Transverse colon (tissue), 4 donors: ENCODE data around the gene RALGPS1. TPM values are rescaled to one million over a fixed set of nuclear protein-coding genes. Genes with fewer than 3 reads are reported as not detected.

Experiments used
- DNase-seq: peaks from one replicate; pipeline ENCODE4 v3.0.0-alpha.2; 2019
- H3K27ac ChIP-seq, 4 donors: fragments of 200-600 bp; sonication (generic); 2 replicates each; pipeline ENCODE4 v1.5.1; 2016 to 2018; ENCODE audit warnings: inconsistent platforms in 4 of 4
- H3K27me3 ChIP-seq: fragments of 200-600 bp; sonication (generic); 2 replicates; pipeline ENCODE4 v1.5.1; 2017; ENCODE audit warnings: inconsistent platforms
- H3K36me3 ChIP-seq, 4 donors: fragments of 200-600 bp; sonication (generic); 2 replicates each; pipeline ENCODE4 v1.5.1; 2017 to 2019; ENCODE audit warnings: inconsistent platforms in 4 of 4
- H3K4me1 ChIP-seq, 4 donors: fragments of 200-600 bp; sonication (generic); 2 replicates each; pipeline ENCODE4 v1.5.1; 2017 to 2020; ENCODE audit warnings: inconsistent platforms in 4 of 4
- H3K4me3 ChIP-seq, 4 donors: fragments of 200-600 bp; sonication (generic); 1 replicate in 1 of 4; 2 replicates in 3 of 4; pipeline versions ENCODE4 v1.5.1 to v1.6.1; 2017 to 2019; ENCODE audit warnings: inconsistent platforms in 4 of 4
- H3K9me3 ChIP-seq, 2 donors: fragments of 200-600 bp; sonication (generic); 2 replicates each; pipeline ENCODE4 v1.5.1; 2017 to 2019; ENCODE audit warnings: inconsistent platforms in 2 of 2
- EP300 ChIP-seq: sonication (generic); formaldehyde crosslinking; IDR thresholded peaks from one replicate; pipeline ENCODE4 v1.6.1; 2017; ENCODE audit warnings: antibody characterized with exemption, low read depth
- POLR2A ChIP-seq: fragments of 450-650 bp; IDR thresholded peaks from one replicate; pipeline ENCODE4 v1.6.1; 2016; ENCODE audit warnings: antibody characterized with exemption, mild to moderate bottlenecking, moderate library complexity
- POLR2AphosphoS5 ChIP-seq, 3 donors: sonication (generic); formaldehyde crosslinking; IDR thresholded peaks; one replicate each; pipeline ENCODE4 v1.6.1; 2016; ENCODE audit warnings: antibody characterized with exemption in 3 of 3
- WGBS, 2 donors: methylation state at CpG; one replicate each; pipeline ENCODE4 v1.1.5; 2018; ENCODE audit warnings: low coverage in 1 of 2; 5-methylcytosine and 5-hydroxymethylcytosine counted together
- in situ Hi-C, 4 donors: fragments of 200-750 bp; cut with MboI; loops; one replicate each; pipeline versions ENCODE4 v1.15.0 to v1.15.1; 2017; ENCODE audit warnings: low sequenced_read_pairs in 3 of 4, low pct_ligation_motif_present in 1 of 4, low pct_unique_long_range_greater_than_20kb in 1 of 4
- intact Hi-C: fragments of 100-400 bp; cut with DNase I; formaldehyde crosslinking; loops from one replicate; pipeline ENCODE4 v1.15.1; 2023; ENCODE audit warnings: low total_unique reads
- total RNA-seq, 4 donors: library from RNA; depleted of rRNA; stranded (reverse); fragments of >200 nt; gene quantifications; one replicate each; pipeline ENCODE4 v1.1.0, GENCODE V29; 2016
- TF ChIP-seq, protein P1 (sequence below), 5 experiments: fragments of 200-600 bp in 3 of 5; fragments of 450-650 bp in 2 of 5; sonication (generic) in 3 of 5; IDR thresholded peaks; 1 replicate in 2 of 5; 2 replicates in 3 of 5; pipeline ENCODE4 v1.5.1; 2016 to 2017; ENCODE audit warnings: antibody characterized with exemption in 5 of 5, inconsistent platforms in 3 of 5, mild to moderate bottlenecking in 2 of 5, moderate library complexity in 1 of 5

The RALGPS1 gene
- total RNA-seq, 4 donors from 2014 or later, result 46.0 to 119 (median 87.6) TPM

- Histone ChIP-seq H3K27me3 (no peaks in the 10 kb centered on the region), H3K4me3 (no peak overlapping the region), H3K9me3 (no peaks in the 10 kb centered on the region), H3K27ac (no peak overlapping the region), H3K36me3 (no peaks in the 10 kb centered on the region), H3K4me1 (no peaks in the 10 kb centered on the region)
- in situ Hi-C loops, result no loop called here
- no peak for TF ChIP-seq EP300
- TF ChIP-seq POLR2AphosphoS5 (IDR thresholded peaks at IDR 0.05), result no peak
- TF ChIP-seq, protein P1, sequence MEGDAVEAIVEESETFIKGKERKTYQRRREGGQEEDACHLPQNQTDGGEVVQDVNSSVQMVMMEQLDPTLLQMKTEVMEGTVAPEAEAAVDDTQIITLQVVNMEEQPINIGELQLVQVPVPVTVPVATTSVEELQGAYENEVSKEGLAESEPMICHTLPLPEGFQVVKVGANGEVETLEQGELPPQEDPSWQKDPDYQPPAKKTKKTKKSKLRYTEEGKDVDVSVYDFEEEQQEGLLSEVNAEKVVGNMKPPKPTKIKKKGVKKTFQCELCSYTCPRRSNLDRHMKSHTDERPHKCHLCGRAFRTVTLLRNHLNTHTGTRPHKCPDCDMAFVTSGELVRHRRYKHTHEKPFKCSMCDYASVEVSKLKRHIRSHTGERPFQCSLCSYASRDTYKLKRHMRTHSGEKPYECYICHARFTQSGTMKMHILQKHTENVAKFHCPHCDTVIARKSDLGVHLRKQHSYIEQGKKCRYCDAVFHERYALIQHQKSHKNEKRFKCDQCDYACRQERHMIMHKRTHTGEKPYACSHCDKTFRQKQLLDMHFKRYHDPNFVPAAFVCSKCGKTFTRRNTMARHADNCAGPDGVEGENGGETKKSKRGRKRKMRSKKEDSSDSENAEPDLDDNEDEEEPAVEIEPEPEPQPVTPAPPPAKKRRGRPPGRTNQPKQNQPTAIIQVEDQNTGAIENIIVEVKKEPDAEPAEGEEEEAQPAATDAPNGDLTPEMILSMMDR (IDR thresholded peaks at IDR 0.05), result no peak
- TF ChIP-seq POLR2A, result no peak
- WGBS, 2 donors, result 95 to 100% methylated on average over 6 of the region's 6 CpGs
- intact Hi-C loops, result no loop called here
- DNase-seq, result no peak
Measured at GRCh38 chr9:126974594-126974993, 60.0 kb downstream of the RALGPS1 start.

GRCh38 chr9:126975327-126976220, 61.0 kb downstream of the RALGPS1 start:
- H3K27ac ChIP-seq, result no peak overlapping the region
- no peaks in the 10 kb centered on the region for H3K36me3 ChIP-seq
- TF ChIP-seq POLR2A, result no peak
- no peak for TF ChIP-seq EP300
- no peak for TF ChIP-seq POLR2AphosphoS5 (IDR thresholded peaks at IDR 0.05)
- TF ChIP-seq, protein P1 (IDR thresholded peaks at IDR 0.05), result no peak
- H3K27me3 ChIP-seq, result no peaks in the 10 kb centered on the region
- H3K9me3 ChIP-seq, result no peaks in the 10 kb centered on the region
- H3K4me1 ChIP-seq, result no peaks in the 10 kb centered on the region
- DNase-seq, result no peak
- in situ Hi-C loops, result no loop called here
- intact Hi-C loops, result no loop called here
- 78 to 89% methylated on average over 6 to 8 of the region's 8 CpGs for WGBS, 2 donors
- H3K4me3 ChIP-seq, result no peak overlapping the region

DNA sequence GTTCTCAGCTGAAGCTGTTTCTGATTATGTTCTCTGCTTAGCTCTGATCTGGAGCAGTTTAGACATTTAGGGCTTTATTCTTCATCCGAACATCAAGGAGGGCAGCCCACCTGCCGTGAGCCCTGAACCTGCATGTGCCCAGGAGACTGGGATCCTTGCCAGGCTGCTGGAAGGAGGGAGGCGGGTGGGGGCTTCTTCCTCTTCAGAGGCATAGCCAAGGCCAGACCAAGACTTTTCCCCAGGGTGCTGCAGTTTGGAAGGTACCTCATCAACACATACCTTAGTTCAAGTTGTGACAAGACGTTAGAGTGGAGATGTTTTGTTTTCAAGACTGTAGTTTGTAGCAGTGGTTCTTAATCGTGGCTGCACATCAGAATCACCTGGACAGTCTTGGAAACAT, 64.9 kb downstream of the RALGPS1 start:
- H3K4me3 ChIP-seq, result no peak overlapping the region
- 92% methylated on average over 5 of the region's 5 CpGs; no CpG with 5 or more reads in 1 of the 2 donors for WGBS, 2 donors
- peaks cover 0 to 4% (median 0%) of the 10 kb centered on the region in 4 donors for H3K4me1 ChIP-seq
- H3K27me3 ChIP-seq, result no peaks in the 10 kb centered on the region
- intact Hi-C loops (no loop called here), in situ Hi-C loops (no loop called here)
- DNase-seq, result no peak
- H3K27ac ChIP-seq, result no peak overlapping the region
- no peaks in the 10 kb centered on the region for H3K36me3 ChIP-seq
- TF ChIP-seq POLR2A, result no peak
- TF ChIP-seq, protein P1 (IDR thresholded peaks at IDR 0.05), result no peak
- no peak for TF ChIP-seq EP300
- no peak for TF ChIP-seq POLR2AphosphoS5 (IDR thresholded peaks at IDR 0.05)
- no peaks in the 10 kb centered on the region for H3K9me3 ChIP-seq

DNA sequence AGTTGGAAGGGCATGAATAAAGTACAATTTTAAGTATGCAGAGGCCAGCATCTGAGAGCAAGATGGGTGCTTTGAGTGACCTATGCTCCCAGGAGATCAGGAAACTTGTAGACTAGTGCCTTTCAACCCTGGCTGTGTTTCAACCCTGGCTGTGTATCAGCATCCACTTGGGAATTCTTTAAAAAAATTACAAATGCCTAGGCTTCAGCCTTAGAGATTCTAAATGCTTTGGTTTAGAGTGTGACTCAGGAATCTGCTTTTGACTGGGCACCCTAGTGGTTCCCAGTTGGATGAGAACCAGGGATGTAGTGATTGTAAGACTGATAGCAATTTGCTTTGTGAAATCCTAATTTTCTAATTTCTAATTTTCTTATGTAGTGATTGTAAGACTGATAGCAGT, 65.6 kb downstream of the RALGPS1 start:
- Histone ChIP-seq H3K27ac (no peak overlapping the region), H3K4me3 (no peak overlapping the region), H3K9me3 (no peaks in the 10 kb centered on the region), H3K4me1 (peaks cover 3 to 11% (median 5%) of the 10 kb centered on the region in 4 donors), H3K27me3 (no peaks in the 10 kb centered on the region), H3K36me3 (no peaks in the 10 kb centered on the region)
- in situ Hi-C loops, result no loop called here
- intact Hi-C loops, result no loop called here
- no peak for DNase-seq
- TF ChIP-seq EP300 (no peak), POLR2A (no peak), POLR2AphosphoS5 (IDR thresholded peaks at IDR 0.05) (no peak)
- TF ChIP-seq, protein P1 (IDR thresholded peaks at IDR 0.05), result no peak
